PC-9 (cell line): Measurements from ENCODE around the gene HPGD. TPM values are rescaled to one million over a fixed set of nuclear protein-coding genes. Genes with fewer than 3 reads are reported as not detected.

ENCODE experiments used
- BruUV-seq: library from RNA; stranded (reverse); fragments of 400-500 nt; replicated peaks from 2 replicates; lab custom pipeline; 2021; lab: Mats Ljungman, UMichigan
- CTCF ChIA-PET: fragments of 300-600 bp; sonication (Branson Sonifier 250); formaldehyde crosslinking; loops from one replicate; lab custom pipeline; 2022; ENCODE audit warnings: antibody characterized with exemption; lab: Charles Lee
- POLR2A ChIA-PET: fragments of 300-600 bp; sonication (Branson Sonifier 250); formaldehyde crosslinking; loops from one replicate; lab custom pipeline; 2022; ENCODE audit warnings: antibody characterized with exemption; ENCODE audit not compliant: unreplicated experiment; lab: Charles Lee
- DNase-seq, 2 experiments: peaks; one replicate each; pipeline versions ENCODE4 v3.0.0 to v3.0.0-alpha.2; 2015 to 2022; ENCODE audit warnings: mixed read lengths in 1 of 2
- H2AFZ ChIP-seq: fragments of 200-600 bp; sonication (generic); 2 replicates; pipeline ENCODE4 v1.8.1; 2017; ENCODE audit warnings: antibody characterized with exemption
- H3F3A ChIP-seq: fragments of 200-600 bp; sonication (generic); 2 replicates; pipeline ENCODE4 v1.8.1; 2017; ENCODE audit warnings: antibody characterized with exemption, mild to moderate bottlenecking, low read depth; ENCODE audit not compliant: insufficient read depth
- H3K27ac ChIP-seq: fragments of 200-600 bp; sonication (generic); 2 replicates; pipeline ENCODE4 v1.6.1; 2016; ENCODE audit warnings: mixed run types
- H3K27me3 ChIP-seq: fragments of 200-600 bp; sonication (generic); 2 replicates; pipeline ENCODE4 v1.6.1; 2016; ENCODE audit warnings: low read depth, mixed run types; ENCODE audit not compliant: insufficient read depth
- H3K36me3 ChIP-seq: fragments of 200-600 bp; sonication (generic); 2 replicates; pipeline ENCODE4 v1.6.1; 2016; ENCODE audit warnings: low read depth, mixed run types
- H3K4me1 ChIP-seq: fragments of 200-600 bp; sonication (generic); replicated peaks from 2 replicates; pipeline ENCODE4 v1.6.1; 2016; ENCODE audit warnings: mixed run types; ENCODE audit not compliant: insufficient read depth
- H3K4me2 ChIP-seq: fragments of 200-600 bp; sonication (generic); 2 replicates; pipeline ENCODE4 v1.6.1; 2017; ENCODE audit warnings: mixed run types
- H3K4me3 ChIP-seq: fragments of 200-600 bp; sonication (generic); 2 replicates; pipeline ENCODE4 v1.6.1; 2016; ENCODE audit warnings: mixed run types
- H3K79me2 ChIP-seq: fragments of 200-600 bp; sonication (generic); 2 replicates; pipeline ENCODE4 v1.6.1; 2017; ENCODE audit warnings: low read depth, mixed run types
- H3K9me2 ChIP-seq: fragments of 200-600 bp; sonication (generic); 2 replicates; pipeline ENCODE4 v1.8.1; 2017; ENCODE audit warnings: mild to moderate bottlenecking; ENCODE audit not compliant: insufficient read depth
- H3K9me3 ChIP-seq: fragments of 200-600 bp; sonication (generic); 2 replicates; pipeline ENCODE4 v1.8.1; 2016; ENCODE audit warnings: low read depth; ENCODE audit not compliant: insufficient read depth
- H4K20me1 ChIP-seq: fragments of 200-600 bp; sonication (generic); 2 replicates; pipeline ENCODE4 v1.8.1; 2017; ENCODE audit not compliant: insufficient read depth
- EZH2 ChIP-seq: fragments of 200-600 bp; sonication (generic); IDR thresholded peaks from 2 replicates; pipeline ENCODE4 v1.8.0; 2017; ENCODE audit warnings: antibody characterized with exemption, low read depth
- intact Hi-C: fragments of 100-400 bp; cut with micrococcal nuclease; formaldehyde crosslinking; loops from one replicate; pipeline ENCODE4 v1.10.0; 2022; ENCODE audit not compliant: unreplicated experiment
- total RNA-seq: library from RNA; stranded (reverse); gene quantifications from 2 replicates; pipeline ENCODE4 v1.2.3, GENCODE V29; 2021
- TF ChIP-seq, protein P1 (sequence below): fragments of 200-600 bp; sonication (generic); conservative IDR thresholded peaks from 2 replicates; pipeline ENCODE4 v1.6.1; 2017; ENCODE audit warnings: mixed run types, antibody characterized with exemption, mild to moderate bottlenecking, moderate library complexity

The HPGD gene
- total RNA-seq, 1 experiment from 2014 or later, result 0.96 TPM

DNA sequence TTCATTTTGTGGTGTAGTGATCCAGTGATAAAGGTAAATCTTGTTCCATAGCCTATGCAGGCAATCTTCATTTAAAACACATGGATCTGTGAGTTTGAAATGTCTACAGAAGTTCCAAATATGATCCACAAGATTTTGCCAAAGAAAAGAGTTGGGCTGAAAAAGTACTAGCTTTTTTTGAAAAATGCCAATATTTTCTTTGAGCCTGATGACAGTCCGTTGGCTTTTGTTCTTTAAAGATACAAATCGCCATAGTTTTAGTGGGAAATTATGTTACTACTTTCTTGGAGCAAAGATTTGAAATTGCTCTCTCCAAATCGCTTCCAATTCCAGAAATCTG is 71.5 kb downstream of the HPGD start:
- no peak overlapping the region for H3K27ac ChIP-seq
- no peaks in the 10 kb centered on the region for H3K4me1 ChIP-seq
- POLR2A ChIA-PET, result no interaction called here

DNA sequence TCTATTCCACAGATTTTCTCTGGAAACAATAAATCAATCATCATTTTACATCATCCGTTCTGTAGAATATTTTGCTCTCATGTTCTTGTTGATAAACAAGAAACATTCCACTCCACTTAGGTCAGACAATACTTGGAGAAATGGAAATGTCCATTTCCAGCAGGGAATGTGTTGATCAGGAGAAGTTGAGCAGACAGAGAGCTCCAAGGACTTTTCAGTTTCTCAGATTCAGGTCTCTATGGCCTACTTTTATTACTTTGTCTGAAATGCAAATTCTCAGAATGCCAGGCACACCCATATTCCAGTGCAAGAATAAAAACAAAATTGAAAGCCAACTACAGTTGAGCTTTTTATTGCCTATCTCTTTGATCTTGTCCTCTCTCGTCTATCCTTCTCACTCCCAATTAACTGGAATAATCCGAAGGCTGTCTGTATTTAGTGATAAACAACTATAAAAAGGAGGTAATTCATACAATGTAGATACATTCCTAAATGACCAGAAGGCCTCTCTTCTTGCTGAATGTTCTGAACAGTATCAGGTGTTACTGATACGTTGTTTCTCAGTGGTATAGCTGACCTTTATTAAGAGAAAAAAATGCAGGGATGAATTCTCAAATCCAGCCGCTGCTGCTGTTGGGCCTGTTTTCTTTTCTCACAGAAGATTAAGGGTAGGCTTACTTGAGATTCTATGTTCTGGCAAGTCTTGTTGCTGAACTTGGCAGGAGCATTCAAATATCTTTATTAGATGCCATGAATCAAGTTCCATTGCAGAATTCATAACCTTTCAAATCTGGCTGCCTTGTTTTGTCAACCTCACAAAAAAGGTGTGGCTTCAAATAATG is 72.1 kb downstream of the HPGD start:
- no peak for DNase-seq
- CTCF ChIA-PET, result interaction anchor here (1.0 kb wide), 1 partner anchor 13 kb away, joined by 3 read pairs; no protein-coding TSS in a partner anchor
- Histone ChIP-seq H3K4me2 (no peak overlapping the region), H2AFZ (no peak overlapping the region), H3K36me3 (no peaks in the 10 kb centered on the region), H3F3A (no peaks in the 10 kb centered on the region), H3K4me3 (no peak overlapping the region), H4K20me1 (no peaks in the 10 kb centered on the region), H3K9me3 (no peaks in the 10 kb centered on the region), H3K27ac (no peak overlapping the region), H3K9me2 (no peaks in the 10 kb centered on the region), H3K27me3 (no peaks in the 10 kb centered on the region), H3K79me2 (no peaks in the 10 kb centered on the region), H3K4me1 (no peaks in the 10 kb centered on the region)
- POLR2A ChIA-PET, result no interaction called here
- no TSS peak for BruUV-seq
- TF ChIP-seq, protein P1, sequence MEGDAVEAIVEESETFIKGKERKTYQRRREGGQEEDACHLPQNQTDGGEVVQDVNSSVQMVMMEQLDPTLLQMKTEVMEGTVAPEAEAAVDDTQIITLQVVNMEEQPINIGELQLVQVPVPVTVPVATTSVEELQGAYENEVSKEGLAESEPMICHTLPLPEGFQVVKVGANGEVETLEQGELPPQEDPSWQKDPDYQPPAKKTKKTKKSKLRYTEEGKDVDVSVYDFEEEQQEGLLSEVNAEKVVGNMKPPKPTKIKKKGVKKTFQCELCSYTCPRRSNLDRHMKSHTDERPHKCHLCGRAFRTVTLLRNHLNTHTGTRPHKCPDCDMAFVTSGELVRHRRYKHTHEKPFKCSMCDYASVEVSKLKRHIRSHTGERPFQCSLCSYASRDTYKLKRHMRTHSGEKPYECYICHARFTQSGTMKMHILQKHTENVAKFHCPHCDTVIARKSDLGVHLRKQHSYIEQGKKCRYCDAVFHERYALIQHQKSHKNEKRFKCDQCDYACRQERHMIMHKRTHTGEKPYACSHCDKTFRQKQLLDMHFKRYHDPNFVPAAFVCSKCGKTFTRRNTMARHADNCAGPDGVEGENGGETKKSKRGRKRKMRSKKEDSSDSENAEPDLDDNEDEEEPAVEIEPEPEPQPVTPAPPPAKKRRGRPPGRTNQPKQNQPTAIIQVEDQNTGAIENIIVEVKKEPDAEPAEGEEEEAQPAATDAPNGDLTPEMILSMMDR, result no peak
- no peak for TF ChIP-seq EZH2
- intact Hi-C loops, result no loop called here

More for the DNA sequence above, 71.5 kb downstream of the HPGD start:
- no peak overlapping the region for H2AFZ ChIP-seq
- no peaks in the 10 kb centered on the region for H3K27me3 ChIP-seq
- TF ChIP-seq EZH2, result no peak
- TF ChIP-seq, protein P1, result no peak
- H3K4me3 ChIP-seq, result no peak overlapping the region
- no peak overlapping the region for H3K4me2 ChIP-seq
- no peaks in the 10 kb centered on the region for H3K79me2 ChIP-seq
- H3K9me3 ChIP-seq, result no peaks in the 10 kb centered on the region
- H3K36me3 ChIP-seq, result no peaks in the 10 kb centered on the region
- no peaks in the 10 kb centered on the region for H3K9me2 ChIP-seq
- BruUV-seq, result no TSS peak
- H4K20me1 ChIP-seq, result no peaks in the 10 kb centered on the region
- CTCF ChIA-PET, result no interaction called here
- no peak for DNase-seq
- H3F3A ChIP-seq, result no peaks in the 10 kb centered on the region
- intact Hi-C loops, result no loop called here

DNA sequence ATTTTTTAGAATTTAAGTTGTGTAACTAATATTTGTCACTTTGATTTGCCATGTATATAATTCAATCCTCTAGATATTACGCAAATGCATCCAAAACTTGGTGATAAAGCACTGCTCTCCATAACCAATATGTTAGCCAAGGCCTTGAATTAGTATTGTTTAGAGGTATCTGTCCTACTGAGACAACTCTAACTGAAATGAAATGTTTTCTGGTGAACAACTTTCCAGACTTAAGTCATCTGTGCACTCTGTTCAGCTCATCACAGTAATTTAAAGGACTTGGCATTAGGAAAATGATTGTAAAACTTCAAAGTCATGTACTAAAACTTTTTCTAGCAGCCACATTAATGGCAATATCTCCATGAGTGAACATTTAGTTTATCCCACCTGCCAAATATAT is 73.1 kb downstream of the HPGD start:
- Histone ChIP-seq H3K36me3 (no peaks in the 10 kb centered on the region), H3K9me2 (no peaks in the 10 kb centered on the region), H3K9me3 (no peaks in the 10 kb centered on the region), H3K79me2 (no peaks in the 10 kb centered on the region), H3K27me3 (no peaks in the 10 kb centered on the region), H2AFZ (no peak overlapping the region), H3F3A (no peaks in the 10 kb centered on the region), H4K20me1 (no peaks in the 10 kb centered on the region), H3K4me3 (no peak overlapping the region), H3K4me2 (no peak overlapping the region), H3K27ac (no peak overlapping the region), H3K4me1 (no peaks in the 10 kb centered on the region)
- DNase-seq, result no peak
- intact Hi-C loops, result no loop called here
- ChIA-PET CTCF (no interaction called here), POLR2A (no interaction called here)
- BruUV-seq, result no TSS peak
- TF ChIP-seq, protein P1, result no peak
- TF ChIP-seq EZH2, result no peak
